Cardiac muscle cell (in vitro differentiated cells and primary cell): ENCODE results near the gene MRGPRG. TPM values are rescaled to one million over a fixed set of nuclear protein-coding genes. Genes with fewer than 3 reads are reported as not detected.
A peak's percentile ranks its signal among the peaks of the same experiment; 100 is the strongest.

Experiments used
- DNase-seq, 2 donors: peaks; one replicate each; pipeline versions ENCODE4 v3.0.0 to v3.0.0-alpha.2; 2010 to 2017; ENCODE audit warnings: low read depth in 1 of 2, low spot score in 1 of 2
- H3K27ac ChIP-seq: fragments of 200-600 bp; sonication (generic); 2 replicates; pipeline ENCODE4 v1.5.1; 2016
- H3K27me3 ChIP-seq: fragments of 200-600 bp; sonication (generic); 2 replicates; pipeline ENCODE4 v1.6.0; 2016; ENCODE audit warnings: control low read depth
- H3K36me3 ChIP-seq: fragments of 200-600 bp; sonication (generic); 2 replicates; pipeline ENCODE4 v1.5.1; 2016; ENCODE audit warnings: control low read depth
- H3K4me1 ChIP-seq: fragments of 200-600 bp; sonication (generic); 2 replicates; pipeline ENCODE4 v1.8.1; 2017; ENCODE audit warnings: low read depth, mild to moderate bottlenecking, mixed run types
- H3K4me3 ChIP-seq: fragments of 200-600 bp; sonication (generic); 2 replicates; pipeline ENCODE4 v1.5.1; 2016; ENCODE audit warnings: mild to moderate bottlenecking
- H3K9me3 ChIP-seq: fragments of 200-600 bp; sonication (generic); 2 replicates; pipeline ENCODE4 v1.5.1; 2017; ENCODE audit warnings: low read depth, mild to moderate bottlenecking, control low read depth
- polyA plus RNA-seq: library from polyadenylated mRNA; unstranded; fragments of >200 nt; fragmentation: Nextera tagmentation; extraction: Ambion mirVana; gene quantifications from 2 replicates; pipeline ENCODE4 v1.2.1, GENCODE V29; 2016
- total RNA-seq: library from RNA; depleted of rRNA; stranded (reverse); fragments of >200 nt; gene quantifications from 2 replicates; pipeline ENCODE4 v1.2.3, GENCODE V29; 2016
- TF ChIP-seq, protein P1 (sequence below): IDR thresholded peaks from 2 replicates; pipeline ENCODE4 v1.5.1; 2012; ENCODE audit warnings: low read depth, mild to moderate bottlenecking, low read length

The MRGPRG gene
- total and polyA plus RNA-seq, 2 experiments from 2014 or later, result not detected

DNA sequence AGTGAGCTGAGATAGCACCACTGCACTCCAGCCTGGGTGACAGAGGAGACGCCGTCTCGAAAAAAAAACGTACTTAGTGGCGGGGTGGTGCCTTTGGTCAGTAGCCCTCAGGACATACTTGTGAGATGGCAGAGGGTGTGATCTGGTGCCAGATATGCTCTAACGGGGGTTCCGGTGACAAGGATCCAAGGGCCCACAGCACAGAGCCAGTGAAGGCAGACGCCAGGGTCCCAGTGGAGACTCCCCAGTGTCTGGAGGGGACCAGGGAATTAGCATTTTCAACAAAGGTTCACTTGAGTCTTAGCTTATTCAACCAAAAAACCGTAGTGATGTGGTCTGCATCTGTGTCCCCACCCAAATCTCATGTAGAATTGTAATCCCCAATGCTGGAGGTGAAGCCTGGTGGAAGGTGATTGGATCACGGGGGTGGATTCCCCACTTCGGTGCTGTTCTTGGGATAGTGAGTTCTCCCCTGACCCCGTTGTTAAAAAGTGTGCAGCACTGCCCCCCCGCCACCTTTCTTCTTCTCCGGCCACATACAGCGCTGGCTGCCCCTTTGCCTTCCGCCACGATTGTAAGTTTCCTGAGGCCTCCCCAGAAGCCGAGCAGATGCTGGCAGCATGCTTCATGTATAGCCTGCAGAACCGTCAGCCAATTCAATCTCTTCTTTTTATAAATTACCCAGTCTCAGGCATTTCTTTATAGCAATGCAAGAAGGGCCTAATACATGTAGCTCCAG, 26.9 kb downstream of the MRGPRG start:
- Histone ChIP-seq H3K36me3 (no peaks in the 10 kb centered on the region), H3K4me3 (no peak overlapping the region), H3K9me3 (no peaks in the 10 kb centered on the region), H3K27ac (no peak overlapping the region), H3K27me3 (no peaks in the 10 kb centered on the region), H3K4me1 (no peaks in the 10 kb centered on the region)
- DNase-seq, result no peak
- TF ChIP-seq, protein P1, sequence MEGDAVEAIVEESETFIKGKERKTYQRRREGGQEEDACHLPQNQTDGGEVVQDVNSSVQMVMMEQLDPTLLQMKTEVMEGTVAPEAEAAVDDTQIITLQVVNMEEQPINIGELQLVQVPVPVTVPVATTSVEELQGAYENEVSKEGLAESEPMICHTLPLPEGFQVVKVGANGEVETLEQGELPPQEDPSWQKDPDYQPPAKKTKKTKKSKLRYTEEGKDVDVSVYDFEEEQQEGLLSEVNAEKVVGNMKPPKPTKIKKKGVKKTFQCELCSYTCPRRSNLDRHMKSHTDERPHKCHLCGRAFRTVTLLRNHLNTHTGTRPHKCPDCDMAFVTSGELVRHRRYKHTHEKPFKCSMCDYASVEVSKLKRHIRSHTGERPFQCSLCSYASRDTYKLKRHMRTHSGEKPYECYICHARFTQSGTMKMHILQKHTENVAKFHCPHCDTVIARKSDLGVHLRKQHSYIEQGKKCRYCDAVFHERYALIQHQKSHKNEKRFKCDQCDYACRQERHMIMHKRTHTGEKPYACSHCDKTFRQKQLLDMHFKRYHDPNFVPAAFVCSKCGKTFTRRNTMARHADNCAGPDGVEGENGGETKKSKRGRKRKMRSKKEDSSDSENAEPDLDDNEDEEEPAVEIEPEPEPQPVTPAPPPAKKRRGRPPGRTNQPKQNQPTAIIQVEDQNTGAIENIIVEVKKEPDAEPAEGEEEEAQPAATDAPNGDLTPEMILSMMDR, result no peak

DNA sequence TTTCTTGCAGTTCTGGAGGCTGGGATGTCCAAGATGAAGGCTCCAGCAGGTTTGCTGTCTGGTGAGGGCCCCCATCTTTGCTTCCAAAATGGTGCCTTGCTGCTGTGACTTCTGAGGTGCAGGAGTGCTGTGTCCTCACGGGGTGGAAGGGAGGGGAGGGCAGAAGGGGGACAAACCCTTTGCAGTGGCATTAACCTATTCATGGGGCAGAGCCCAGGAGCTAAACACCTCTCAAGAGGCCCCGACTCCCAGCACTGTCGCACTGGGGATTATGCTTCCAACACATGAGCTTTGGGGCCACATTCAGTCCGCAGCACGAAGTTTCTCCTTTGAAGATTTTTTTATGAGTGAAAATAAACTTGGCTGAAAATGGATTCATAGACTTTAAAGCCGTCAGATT, 28.0 kb downstream of the MRGPRG start:
- no peaks in the 10 kb centered on the region for H3K27me3 ChIP-seq
- H3K4me1 ChIP-seq, result no peaks in the 10 kb centered on the region
- H3K27ac ChIP-seq, result no peak overlapping the region
- H3K4me3 ChIP-seq, result no peak overlapping the region
- H3K9me3 ChIP-seq, result no peaks in the 10 kb centered on the region
- TF ChIP-seq, protein P1, result no peak
- H3K36me3 ChIP-seq, result no peaks in the 10 kb centered on the region
- DNase-seq, result no peak

DNA sequence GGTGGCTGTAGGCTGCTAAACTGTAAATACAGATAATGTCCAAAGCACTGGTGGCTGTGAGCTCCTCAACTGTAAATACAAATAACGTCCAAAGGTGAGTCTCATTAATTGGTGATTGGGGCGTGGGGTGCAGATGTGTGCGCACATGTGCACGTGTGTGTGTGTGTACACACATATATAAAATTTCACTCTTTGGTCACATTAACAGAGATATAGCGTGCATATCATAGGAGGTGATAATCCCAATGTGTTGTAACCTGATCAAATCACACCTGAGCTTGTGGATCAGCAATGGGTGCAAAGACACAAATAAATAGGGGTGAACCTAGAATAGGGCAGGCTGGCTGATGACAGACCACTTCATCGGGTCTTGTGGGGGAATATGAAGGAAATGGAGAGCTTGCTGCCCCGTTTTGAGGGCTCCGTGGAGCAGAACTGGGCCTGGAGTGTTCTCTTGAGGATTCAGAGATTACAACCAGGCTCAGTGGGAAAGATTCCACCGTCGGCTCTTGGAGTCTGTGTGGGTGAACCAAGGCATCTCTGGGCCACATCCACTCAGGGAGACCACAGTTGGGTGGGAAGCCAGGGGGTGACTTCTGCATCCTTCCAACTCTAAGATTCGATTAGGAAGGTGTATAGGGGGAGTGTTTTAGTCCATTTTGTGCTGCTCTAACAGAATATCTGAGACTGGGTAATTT, 28.6 kb downstream of the MRGPRG start:
- Histone ChIP-seq H3K27me3 (no peaks in the 10 kb centered on the region), H3K9me3 (no peaks in the 10 kb centered on the region), H3K4me3 (no peak overlapping the region), H3K4me1 (no peaks in the 10 kb centered on the region), H3K27ac (no peak overlapping the region), H3K36me3 (no peaks in the 10 kb centered on the region)
- TF ChIP-seq, protein P1, result no peak
- DNase-seq, result no peak

DNA sequence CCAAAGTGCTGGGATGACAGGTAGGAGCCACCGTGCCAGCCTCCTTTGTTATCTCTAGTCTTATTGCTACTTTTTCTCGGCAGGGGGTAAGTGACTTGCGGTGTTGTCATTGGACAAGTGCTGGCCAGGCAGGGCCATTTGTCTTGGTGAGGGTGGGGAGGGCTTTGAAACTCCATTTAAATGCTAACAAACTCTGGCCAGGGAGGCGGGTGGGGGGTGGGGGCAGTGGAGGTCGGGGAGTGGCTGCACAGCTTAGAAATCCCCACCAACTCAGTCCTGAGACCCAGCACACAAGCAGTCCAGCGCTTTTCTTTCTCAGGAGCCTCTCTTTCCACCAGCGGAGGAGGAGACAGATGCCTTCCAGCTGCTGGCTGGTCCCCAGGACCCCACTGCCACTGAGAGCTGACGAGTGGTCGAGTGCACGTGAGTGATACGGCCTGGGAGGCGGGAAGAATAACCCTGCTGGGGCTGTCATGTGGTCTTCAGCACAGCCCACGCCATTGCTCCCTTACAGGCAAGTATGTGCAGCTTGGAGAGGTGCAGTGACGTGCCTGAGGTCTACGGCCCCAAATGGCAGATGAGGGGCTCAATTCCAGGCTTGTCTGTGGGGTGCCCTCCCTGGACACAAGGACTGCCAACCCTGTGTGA, 29.3 kb downstream of the MRGPRG start:
- no peaks in the 10 kb centered on the region for H3K27me3 ChIP-seq
- TF ChIP-seq, protein P1, result no peak
- no peaks in the 10 kb centered on the region for H3K36me3 ChIP-seq
- no peaks in the 10 kb centered on the region for H3K9me3 ChIP-seq
- peak; percentile 14 to 27 for DNase-seq
- no peak overlapping the region for H3K27ac ChIP-seq
- no peaks in the 10 kb centered on the region for H3K4me1 ChIP-seq
- H3K4me3 ChIP-seq, result no peak overlapping the region

DNA sequence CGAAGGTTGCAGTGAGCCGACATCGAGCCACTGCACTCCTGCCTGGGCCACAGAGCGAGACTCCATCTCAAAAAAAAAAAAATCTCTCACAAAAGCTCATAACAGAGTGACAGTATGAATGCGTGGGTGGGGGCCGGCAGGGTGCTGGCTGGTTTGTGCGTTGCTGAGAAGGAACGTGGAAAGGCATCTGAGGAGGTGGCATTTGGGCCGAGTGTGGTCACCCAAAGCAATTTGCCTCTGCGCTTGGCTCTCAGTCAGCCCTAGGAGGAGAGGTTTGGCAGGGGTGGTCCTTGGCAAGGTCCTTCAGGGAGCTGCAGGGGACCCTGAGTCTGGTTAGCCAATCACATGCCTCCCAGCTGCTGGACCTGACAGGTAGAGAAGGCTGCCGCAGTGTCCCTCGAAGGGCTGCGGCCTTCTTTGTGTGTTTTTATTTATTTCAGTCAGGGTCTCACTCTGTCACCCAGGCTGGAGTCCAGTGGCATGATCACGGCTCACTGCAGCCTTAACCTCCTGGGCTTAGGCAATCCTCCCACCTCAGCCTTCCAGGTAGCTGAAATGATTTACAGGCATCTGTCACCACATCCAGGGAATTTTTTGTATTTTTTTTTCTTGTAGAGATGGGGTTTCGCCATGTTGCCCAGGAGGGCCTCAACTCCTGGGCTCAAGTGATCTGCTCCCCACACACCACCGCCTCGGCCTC, 30.0 kb downstream of the MRGPRG start:
- H3K4me3 ChIP-seq, result no peak overlapping the region
- no peaks in the 10 kb centered on the region for H3K36me3 ChIP-seq
- TF ChIP-seq, protein P1, result no peak
- H3K4me1 ChIP-seq, result no peaks in the 10 kb centered on the region
- H3K9me3 ChIP-seq, result no peaks in the 10 kb centered on the region
- no peak overlapping the region for H3K27ac ChIP-seq
- no peak for DNase-seq
- H3K27me3 ChIP-seq, result no peaks in the 10 kb centered on the region
